HUDEP-2 (cell line): ENCODE data around the gene SRXN1.

ENCODE experiments used
- DNase-seq, 76 experiments: peaks; one replicate each; lab custom pipeline; 2025; ENCODE audit not compliant: unreplicated experiment in 76 of 76; lab: John Stamatoyannopoulos, UW

Gene SRXN1

DNA sequence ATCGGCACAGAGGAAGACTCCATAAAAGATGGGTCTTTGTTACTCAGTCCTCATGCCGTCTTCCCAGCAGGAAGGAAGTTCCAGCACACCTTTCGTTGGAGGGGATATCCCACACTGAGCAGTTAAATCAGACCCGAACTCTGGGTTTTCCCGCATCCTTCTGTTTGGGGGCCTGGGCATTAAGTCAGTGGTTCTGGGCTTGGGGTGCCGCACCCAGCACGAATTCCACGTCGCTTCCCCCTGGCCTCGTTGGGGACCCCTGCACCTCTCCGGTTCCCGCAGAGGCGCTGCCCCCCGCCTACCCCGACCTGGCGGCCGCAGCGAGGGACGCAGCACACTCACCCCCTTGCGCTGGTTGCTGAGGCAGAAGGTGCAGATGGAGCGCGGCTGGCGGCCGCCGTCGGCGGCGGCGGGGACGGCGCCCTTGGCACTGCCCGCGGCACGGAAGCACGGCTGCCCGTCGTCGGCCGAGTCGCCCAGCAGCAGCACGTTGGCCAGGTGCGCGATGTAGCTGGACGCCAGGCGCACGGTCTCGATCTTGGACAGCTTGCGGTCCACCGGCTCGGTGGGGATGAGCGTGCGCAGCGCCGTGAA, 43.5 kb downstream of the SRXN1 start:
- no peak for DNase-seq

DNA sequence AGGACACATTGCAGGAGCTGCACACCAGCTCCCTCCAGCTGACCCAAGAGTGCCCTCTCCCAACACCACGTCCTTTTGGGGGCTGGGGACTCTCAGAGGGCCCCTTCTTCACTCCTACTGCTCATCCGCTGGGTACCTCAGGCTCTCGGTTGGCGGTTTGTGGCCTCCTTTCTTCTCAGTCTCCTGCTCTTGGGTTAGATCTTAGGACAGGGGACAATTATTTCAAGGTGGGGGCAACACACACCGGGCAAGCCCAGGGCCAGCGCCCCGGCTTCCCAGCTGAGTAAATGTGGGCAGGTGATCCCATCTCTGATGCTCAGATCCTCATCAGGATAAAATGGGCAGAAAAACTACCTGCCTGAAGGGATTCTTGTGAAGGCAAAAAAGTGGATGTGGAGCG, 44.0 kb downstream of the SRXN1 start:
- no peak for DNase-seq

DNA sequence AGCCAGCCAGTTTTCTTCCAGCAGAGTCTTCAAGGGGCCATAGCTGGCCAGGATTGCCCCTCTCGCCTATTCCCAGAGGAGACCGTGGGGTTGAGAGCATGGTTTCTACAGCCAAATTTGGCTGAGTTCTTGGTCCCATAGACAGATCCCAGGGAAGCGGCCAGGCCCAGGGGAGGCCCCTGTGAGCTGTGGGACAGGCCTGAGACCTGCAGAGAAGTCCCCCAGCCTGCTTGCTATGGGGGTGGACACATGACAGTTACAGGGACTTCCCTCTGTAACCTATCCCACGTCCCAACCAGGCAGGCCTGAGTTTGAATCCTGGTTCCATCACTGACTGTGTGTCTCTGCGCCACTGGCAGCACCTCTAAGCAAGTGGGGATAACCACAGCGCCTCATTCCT, 45.5 kb downstream of the SRXN1 start:
- DNase-seq = no peak

DNA sequence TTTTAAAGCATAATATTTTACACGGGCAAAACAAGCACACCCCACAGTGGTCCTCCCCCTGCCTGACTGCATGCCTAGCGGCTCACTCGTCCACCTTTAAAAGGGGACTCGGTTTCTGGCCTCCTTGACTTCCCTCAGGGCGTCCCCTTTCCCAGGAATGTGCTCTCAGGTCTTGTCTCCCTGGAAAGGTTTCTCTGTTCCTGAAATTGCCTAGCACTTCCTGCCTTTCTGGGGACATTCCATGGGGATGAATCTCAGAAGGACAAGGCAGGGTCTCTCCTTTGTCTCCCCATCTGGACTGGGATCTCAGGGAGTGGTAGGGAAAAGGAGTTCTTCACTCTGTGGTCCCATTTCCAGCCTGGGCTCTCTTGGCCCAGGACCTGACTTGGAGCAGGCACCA, 47.8 kb downstream of the SRXN1 start:
- DNase-seq = no peak

DNA sequence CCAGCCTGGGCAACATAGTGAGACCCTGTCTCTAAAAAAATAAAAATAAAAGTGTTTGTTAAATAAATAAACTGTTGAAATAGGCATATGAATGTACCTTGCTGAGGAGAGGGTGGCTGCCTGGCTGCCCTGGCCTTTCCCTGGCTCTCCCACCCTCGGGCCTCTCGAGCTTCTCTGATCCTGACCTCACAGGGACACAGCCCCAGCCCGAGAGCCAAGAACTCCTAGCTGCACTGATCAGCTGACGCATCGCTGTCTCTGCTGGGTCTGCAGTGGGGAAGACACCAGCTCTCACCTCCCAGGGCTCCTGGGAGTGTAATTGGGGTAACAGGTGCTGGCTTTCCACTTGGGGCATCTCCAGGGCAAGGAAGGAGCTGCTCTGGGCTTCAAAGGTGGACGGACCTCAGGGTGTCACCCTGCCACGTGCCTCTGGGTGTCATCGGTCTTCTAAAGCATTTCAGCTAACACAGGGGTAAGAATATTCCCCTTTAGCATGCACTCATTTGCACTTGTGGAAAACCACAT, 49.8 kb downstream of the SRXN1 start:
- DNase-seq = no peak

DNA sequence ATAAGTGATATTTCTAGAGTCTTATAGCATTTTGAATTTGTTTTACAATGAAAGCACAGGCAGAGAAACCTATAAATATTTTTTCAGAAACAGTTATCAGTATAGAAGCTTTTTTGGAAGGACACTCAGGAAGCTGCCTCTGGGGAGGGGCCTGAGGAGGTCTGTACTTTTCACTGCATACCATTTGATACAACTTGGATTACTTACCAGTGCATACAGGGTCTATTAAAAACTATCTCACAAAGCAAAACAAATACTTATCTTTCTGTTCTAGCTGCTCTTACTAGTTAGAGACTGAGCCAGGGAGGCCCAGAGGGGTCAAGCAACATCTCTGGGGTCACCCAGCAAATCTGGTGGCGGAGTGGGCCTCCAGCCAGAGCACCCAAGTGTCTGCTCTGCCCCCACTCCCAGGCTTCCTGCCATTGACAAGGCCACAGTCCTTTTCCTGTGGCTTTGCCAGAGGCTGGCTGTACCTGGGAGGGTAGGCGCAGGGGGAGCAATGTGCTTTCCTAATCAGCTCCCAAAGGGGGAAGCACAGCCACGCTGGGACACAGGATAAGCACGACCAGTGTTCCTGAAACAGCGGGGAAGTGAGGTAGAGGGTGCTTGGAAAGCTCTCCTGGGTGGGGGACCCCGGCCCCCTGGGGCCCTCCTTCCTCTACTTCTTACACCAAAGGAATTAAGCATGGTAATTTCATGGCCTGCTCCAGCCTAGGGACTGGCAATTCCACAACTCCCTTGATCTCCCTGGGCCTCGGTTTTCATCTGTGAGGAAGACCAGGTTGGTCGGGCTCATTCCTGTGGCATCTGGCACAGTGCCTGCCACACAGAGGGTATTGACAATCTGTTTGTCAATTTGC, 50.7 kb downstream of the SRXN1 start:
- no peak for DNase-seq

DNA sequence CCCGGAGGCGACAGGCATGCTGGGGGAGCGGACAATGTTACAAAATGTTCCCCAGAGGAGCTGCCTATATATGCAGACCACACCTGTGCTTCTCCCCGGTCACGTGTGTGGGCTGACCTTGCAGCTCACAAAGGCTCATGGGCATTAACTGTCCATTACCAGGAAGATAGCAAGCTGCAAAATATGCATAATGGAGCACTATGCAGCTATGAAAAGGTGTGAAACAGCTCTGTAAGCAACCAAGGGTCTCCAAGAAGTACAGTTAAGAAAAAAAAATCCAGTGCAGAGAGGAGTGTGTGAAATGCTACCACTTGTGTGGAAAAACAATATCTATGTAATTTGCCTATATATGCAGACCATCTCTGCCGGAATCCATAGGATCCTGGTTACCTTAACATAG, 52.3 kb downstream of the SRXN1 start:
- no peak for DNase-seq

DNA sequence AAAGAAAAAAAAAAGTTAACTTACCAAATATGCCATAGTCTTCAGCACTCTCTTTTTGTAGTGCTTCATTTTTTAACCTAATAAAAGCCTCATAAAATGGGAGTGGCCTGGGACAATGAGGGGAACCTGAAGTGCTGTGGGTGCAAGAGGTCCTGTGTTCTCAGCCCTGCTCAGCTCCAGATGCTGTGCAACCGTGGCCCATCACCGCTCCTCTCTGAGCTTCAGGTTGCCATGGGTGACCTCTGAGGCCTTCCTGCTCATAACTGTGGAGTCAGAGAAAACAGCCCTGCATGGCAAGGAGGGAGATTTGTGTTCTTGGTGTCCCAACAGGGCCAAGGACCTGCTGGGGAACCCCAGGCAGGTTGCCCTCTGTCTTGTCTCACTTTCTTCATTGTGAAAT, 52.9 kb downstream of the SRXN1 start:
- DNase-seq = no peak

DNA sequence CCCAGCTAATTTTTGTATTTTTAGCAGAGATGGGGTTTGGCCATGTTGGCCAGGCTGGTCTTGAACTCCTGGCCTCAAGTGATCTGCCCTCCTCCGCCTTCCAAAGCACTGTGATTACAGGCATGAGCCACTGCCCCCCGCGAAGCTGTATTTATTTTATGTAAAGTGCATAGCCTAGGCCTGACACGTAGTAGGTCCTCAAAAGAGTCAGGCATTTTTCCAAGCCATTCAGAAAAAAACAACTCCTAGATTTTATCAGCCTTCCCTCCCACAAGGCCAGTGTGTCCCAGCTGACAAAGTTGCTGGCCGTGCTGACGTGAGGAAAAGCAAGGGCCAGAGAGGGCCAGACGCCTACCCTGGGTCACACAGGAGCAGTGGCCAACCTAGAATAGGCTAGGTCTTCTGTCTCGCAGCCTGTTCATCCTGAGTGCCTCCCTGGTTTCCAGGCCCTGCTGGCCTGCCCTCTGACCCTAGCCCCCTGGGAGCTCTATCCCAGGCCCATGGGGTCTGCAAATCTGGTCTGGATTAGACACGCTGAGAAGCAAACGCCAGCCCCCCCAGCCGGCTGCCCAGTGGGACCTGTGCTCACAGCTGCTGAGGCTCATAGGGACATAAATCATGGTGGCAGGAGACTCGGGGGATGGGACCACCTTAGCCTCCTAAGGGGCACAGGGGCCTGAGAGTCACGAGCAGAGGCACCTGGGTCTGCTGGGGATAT, 54.7 kb downstream of the SRXN1 start:
- DNase-seq = no peak

DNA sequence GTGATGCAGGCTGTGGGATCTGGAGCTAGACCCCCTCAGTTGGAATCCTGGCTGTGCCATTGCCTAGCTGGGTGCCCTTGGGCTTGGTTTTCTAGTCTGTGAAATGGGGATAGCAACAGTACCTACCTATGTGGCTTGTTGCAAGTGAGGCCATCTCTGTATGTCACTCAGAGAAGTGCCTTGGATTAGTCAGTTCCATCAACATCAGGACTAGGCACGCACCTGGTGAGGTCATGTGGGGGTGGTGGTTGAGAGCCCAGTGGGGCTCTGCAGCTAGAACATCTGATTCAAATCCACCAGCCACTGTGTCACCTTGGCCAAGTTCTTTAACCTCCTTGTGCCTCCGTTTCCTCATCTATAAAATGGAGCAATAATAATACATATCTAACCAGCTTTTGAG, 55.4 kb downstream of the SRXN1 start:
- DNase-seq = no peak
